ENCODE measurements around the gene POLR2E.

DNA sequence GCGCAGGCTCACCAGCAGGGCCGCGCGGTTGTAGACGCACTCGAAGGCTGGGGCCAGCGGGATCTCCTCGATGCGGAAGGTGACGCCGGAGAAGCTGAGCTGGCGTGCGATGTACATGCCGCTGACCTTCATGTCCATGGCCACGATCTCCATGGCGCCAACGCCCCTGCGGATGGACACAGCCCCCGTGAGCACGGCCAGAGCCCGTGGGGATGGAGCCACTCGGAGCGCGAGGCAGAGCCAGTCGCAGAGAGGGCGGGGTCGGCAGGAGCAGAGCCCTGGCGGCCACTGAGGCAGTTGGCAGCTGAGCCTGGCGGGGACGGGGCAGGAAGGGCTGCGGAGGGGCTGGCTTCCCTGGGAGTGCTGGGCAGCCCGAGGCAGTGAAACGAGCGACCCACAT lies 23.8 kb upstream of the POLR2E start:
- TF ChIP-seq POLR2A (IDR thresholded peaks at IDR 0.05), result no peak
- TF ChIP-seq, protein P1, sequence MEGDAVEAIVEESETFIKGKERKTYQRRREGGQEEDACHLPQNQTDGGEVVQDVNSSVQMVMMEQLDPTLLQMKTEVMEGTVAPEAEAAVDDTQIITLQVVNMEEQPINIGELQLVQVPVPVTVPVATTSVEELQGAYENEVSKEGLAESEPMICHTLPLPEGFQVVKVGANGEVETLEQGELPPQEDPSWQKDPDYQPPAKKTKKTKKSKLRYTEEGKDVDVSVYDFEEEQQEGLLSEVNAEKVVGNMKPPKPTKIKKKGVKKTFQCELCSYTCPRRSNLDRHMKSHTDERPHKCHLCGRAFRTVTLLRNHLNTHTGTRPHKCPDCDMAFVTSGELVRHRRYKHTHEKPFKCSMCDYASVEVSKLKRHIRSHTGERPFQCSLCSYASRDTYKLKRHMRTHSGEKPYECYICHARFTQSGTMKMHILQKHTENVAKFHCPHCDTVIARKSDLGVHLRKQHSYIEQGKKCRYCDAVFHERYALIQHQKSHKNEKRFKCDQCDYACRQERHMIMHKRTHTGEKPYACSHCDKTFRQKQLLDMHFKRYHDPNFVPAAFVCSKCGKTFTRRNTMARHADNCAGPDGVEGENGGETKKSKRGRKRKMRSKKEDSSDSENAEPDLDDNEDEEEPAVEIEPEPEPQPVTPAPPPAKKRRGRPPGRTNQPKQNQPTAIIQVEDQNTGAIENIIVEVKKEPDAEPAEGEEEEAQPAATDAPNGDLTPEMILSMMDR (IDR thresholded peaks at IDR 0.05), result no peak

Measured in prostate gland (tissue), 2 donors.